ENCODE measurements around the gene CDCP2.

CDCP2 gene

DNA sequence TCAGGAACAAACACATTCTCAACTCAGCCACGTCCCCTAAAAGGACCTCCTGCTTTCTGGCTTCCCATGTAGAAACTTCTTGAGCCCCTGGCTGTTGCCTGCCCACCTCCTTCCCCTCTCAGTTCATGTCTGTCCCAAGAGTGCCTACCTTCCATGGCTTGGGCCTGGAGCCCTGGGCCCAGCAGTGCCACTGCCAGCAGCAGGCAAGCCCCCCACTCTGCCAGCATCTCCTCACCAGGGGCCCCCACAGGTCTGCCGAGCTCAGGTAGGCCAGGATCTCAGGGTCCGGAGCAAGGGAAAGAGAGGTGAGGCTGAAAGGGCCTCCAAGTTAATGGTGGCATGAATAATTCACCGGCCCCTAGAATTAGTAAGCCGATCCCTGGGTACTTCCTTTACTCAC is at the start of gene CDCP2:
TSS of gene CDCP2 (minus strand) at position 305 of the 400 bp plus-strand sequence. CDS start at position 227, 78 bp downstream.
- no peak for DNase-seq

DNA sequence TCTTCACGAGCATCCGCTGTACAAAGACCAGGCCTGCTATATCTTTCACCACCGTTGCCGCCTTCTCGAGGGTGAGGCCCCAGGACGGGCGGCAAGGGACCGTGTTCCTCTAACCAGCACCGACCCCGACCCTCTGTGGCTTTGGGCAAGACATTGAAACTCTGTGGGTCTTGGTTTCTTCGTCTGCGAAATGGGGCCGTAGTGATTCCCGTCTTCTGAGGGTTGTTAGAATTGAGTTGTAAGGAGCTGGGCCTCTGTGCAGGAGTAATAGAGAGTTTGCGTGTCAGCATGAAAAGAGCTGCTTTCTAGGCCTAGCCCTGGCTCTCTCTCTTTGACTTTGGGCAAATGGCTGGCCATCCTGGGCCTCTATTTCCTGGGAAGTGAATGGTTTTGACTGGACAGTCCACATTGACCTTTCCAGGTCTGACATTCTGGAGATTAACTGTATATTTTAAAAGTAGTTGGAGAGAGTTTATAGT is 47.8 kb upstream of the CDCP2 start:
- DNase-seq = peak in 1 of 2 donors; percentile 31

- peak; percentile 89 for DNase-seq
Observed at GRCh38 chr1:54199765-54200518, 47.1 kb upstream of the CDCP2 start, which contains the start of the genes CYB5RL and MRPL37. Gene CYB5RL (minus strand): TSS chr1:54200030. CDS start chr1:54195616, 4,414 bp downstream. Gene MRPL37 (plus strand): TSS chr1:54200167. CDS start chr1:54200244, 77 bp downstream.

GRCh38 chr1:54199151-54199764 is 46.5 kb upstream of the CDCP2 start:
- no peak for DNase-seq

- no peak for DNase-seq
Observed at GRCh38 chr1:54193453-54193852, 40.7 kb upstream of the CDCP2 start.

DNA sequence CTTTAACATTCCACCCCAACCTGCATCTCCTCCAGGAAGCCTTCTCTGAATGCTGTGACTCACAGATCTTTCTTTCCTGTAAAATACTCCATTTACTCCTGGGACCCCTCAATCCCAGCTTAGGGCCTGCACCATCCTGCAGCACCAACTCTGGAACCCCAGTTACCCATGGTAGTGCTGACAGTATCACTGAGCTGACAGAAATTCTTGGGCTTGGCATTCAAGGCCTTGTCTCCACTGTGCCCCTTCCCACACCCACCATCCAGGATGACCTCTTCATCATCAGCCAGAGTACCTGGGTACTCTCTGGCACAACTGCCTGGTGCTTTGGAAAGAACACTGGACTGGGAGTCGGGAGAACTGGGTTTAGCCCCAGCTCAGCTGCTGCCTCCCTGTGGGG is 38.7 kb upstream of the CDCP2 start:
- DNase-seq = no peak

- DNase-seq = no peak
Observed at GRCh38 chr1:54190526-54190925, 37.7 kb upstream of the CDCP2 start.

DNA sequence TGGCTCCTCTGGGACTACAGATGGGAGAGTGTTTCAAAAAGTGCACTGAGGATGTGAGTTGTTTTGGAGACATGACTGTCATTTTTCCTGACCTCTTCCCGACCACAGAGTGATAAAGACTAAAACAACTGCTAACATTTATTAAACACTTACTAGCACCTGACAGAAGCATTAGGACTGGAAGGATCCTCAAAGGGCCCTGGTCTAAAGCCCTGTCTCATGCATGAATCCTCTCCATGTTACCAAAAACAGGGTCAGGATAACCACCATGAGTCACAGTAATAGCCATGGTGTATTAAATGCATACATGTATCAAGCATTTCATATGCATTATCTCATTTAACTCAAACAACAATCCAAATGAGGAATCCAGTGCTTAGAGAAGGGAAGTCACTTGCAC is 35.5 kb upstream of the CDCP2 start:
- DNase-seq = no peak

DNA sequence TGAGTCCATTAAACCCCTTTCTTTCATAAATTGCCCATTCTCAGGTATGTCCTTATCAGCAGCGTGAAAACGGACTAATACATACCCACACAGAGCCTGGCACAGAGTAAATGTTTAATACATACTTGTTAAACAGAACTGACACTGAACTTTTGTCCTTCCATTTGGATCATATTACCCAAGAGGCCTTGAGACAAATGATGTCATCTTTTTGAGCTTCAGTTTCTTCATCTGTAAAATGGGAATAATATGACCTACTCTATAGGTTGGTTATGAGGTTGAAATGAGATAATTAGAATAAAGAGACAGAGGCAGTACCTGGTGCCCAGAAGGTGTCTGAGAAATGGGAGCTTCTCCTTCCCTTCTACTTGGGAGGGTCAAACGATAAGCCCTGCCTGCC is 33.3 kb upstream of the CDCP2 start:
- DNase-seq = no peak

DNA sequence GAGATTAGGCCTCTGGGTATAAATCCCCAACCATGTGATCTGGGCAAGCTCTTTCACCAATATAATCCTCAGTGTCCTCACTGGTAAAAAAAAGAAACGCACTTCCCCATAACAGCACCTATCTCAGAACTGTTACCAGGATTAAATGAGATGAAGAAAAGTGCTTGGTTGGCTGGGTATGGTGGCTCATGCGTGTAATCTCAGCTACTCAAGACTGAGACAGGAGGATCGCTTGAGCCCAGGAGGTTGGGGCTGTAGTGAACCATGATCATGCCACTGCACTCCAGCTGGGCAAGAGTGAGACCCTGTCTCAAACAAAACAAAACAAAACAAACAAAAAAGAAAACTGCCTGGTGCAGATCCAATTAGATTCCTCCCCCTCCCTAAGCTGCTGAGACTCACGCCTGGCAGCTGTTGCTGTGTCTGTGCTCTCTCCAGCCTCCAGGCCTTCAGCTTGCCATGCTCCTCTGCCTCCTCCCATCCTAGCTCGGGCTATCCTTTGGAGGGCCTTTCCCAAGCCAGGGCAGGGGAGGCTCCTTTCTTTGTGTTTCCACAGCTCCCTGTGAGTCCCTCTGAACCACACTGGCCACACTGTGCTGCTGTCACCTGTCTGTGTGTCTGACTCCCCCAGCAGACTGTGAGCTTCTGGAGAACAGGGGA is 28.0 kb upstream of the CDCP2 start:
- DNase-seq = no peak

GRCh38 chr1:54178296-54179070 is 25.7 kb upstream of the CDCP2 start:
- no peak for DNase-seq

DNA sequence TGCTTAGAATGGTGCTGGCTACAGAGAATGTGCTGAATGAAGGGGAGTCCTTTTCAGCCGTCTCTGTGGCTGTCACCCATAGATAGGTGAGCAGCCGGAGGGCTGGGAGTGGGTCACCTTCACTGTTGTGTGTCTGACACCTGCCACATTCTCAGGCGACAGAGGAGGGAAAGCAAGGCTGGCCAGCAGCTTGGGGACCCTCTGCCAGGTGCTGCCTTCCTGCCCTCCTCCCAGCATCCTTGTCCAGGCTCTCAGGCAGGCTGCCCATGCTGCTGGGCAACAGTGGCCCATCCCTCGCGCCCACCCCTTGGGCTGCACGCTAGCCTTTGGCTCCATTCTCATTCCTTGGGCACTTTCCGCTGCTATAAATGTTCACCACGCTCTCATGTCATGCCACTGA is 24.9 kb upstream of the CDCP2 start:
- no peak for DNase-seq

- no peak for DNase-seq
Observed at GRCh38 chr1:54176621-54177327, 24.0 kb upstream of the CDCP2 start.

GRCh38 chr1:54174106-54174505 is 21.3 kb upstream of the CDCP2 start:
- no peak for DNase-seq

- no peak for DNase-seq
Observed at GRCh38 chr1:54173681-54174080, 20.9 kb upstream of the CDCP2 start.

DNA sequence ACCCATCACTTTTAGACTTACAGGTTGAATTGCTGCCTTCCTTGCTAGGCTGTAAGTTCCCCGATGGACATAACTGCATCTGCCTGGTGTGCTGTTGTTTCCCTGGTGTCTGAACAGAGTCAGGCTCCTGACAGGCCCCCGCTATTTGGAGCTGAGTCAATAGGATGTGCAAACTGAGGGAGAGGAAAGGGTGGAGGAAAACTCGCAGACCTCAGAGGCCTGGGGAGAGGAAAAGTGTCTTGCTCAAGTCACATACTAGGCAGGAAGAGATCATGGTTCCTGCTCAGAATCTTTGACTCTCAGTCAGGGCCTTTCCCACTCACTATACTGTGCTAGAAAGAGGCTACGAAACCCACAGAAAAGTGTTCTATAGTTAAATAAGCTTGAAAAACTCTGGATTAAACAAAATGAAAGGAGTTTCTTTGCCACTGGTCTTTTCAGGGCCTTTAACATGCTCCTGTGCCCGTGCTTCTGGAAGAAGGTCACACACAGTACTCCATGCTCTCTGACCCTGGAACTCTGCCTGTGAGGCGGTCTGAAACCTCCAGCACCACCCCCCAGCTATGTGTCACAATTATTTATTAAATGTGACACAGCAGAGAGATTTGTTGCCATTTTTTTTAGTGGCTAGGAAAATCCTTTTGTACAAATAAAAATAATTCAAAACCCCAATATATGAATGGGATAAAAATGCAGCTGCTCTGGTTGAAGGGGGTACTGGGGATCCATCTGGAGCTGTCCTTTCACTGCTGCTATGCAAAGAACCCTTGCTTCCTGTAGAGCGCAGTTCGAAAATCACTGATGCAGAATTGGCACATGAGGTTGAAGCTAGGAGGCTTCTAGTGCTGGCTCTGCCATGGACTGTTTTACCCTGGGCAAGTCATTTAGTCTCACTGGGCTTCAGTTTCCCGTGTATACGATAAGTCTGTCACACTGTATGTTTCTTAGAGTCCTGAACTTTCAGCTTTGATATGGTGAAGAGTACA is 20.1 kb upstream of the CDCP2 start:
- no peak for DNase-seq

DNA sequence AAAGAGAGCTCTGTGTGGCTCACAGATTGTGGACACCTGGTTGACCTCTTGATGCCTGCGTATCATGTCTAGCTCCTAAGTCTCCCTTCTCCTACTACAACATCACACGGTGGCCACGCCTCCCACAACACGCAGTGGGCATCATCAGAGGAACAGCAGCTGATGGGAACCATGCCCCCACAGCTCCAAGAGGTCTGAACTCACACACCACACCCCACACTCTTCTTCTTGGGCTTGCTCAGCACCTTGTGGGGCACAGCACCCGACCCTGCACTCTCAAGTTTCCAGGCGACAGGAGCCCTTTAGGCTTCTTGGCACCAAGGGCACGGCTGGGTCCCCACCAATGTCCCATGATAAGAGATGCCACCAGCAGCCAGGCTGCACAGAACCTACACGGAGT is 18.8 kb upstream of the CDCP2 start:
- no peak for DNase-seq

DNA sequence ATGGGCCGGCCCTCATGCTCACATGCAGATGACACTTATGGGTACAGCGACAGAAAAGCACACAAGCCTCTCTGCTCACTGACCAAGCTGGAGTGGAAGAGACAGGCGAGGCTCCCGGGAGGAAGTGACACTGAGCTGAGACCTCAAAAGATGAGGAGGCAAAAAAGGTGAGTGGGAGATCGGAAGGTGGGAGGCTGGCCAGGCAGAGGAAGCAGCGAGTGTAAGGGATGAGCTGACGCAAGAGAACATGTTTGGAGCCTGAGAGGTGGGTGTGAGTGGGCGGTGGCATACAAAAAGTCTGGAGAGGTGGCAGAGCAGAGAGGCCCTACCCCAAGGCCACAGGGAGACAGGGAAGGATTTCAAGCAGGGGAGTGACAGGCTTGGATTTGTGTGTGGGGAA is 18.2 kb upstream of the CDCP2 start:
- DNase-seq = no peak

GRCh38 chr1:54169068-54169467 is 16.3 kb upstream of the CDCP2 start:
- no peak for DNase-seq

DNA sequence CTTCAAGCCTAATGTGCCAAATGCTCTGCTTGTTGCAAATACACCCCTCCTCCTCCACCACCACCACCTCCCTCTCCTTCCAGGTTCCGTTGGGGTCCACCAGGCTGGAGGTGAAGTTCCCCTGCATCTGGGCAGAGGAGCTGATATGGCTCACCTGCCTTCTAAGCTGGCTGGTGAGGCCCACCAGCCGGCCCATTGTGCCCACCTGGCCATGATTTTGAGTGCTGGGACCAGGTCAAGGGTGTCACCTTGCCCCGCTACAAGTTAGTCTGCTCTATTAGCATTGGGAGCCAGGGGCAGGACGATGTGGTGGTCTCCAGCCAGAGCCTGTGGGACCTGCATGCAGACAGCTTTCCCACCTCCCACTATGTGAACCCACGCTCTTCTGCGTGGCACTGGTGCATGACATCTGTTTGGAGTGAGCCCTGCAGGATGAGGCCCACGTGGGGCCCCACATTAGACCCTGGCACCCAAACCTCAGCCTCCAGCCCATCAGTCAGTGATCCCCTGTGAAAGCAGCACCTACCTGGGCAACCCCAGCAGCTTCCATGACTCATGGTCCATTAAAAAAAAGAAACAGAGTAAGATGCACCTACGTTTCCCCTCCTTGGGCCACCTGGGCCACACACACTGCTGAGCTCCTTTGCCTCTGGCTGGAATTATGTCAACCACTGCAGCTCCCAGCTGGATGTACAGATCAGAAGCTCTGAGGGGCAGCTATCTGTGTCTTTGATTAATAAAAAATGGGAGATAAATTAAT is 15.6 kb upstream of the CDCP2 start:
- no peak for DNase-seq

Data from stimulated activated CD4-positive, alpha-beta T cell treated with anti-CD3 and anti-CD28 coated beads, Interleukin-2, amount 100 ng/mL, for 24 hours (primary cell).